Esophagus squamous epithelium (tissue), 5 donors: Measurements from ENCODE around the gene CCDC83. TPM values are rescaled to one million over a fixed set of nuclear protein-coding genes. Genes with fewer than 3 reads are reported as not detected.

Experiments
- DNase-seq: peaks from one replicate; lab custom pipeline; 2025; lab: John Stamatoyannopoulos, UW
- H3K27ac ChIP-seq, 4 donors: fragments of 200-600 bp; sonication (generic); one replicate each; pipeline ENCODE4 v1.5.1; 2016 to 2019; ENCODE audit warnings: mild to moderate bottlenecking in 1 of 4
- H3K27me3 ChIP-seq, 4 donors: fragments of 200-600 bp; sonication (generic); 1 replicate in 3 of 4; 2 replicates in 1 of 4; pipeline versions ENCODE4 v1.5.1 to v1.6.0; 2017 to 2021; ENCODE audit warnings: antibody characterized with exemption in 1 of 4
- H3K36me3 ChIP-seq, 3 donors: fragments of 200-600 bp; sonication (generic); one replicate each; pipeline ENCODE4 v1.5.1; 2016 to 2019
- H3K4me1 ChIP-seq, 3 donors: fragments of 200-600 bp; sonication (generic); one replicate each; pipeline ENCODE4 v1.5.1; 2017 to 2019
- H3K4me3 ChIP-seq, 4 donors: fragments of 200-600 bp; sonication (generic); 1 replicate in 3 of 4; 2 replicates in 1 of 4; pipeline ENCODE4 v1.5.1; 2016 to 2019; ENCODE audit warnings: mild to moderate bottlenecking in 2 of 4, moderate library complexity in 1 of 4
- H3K9me3 ChIP-seq, 3 donors: fragments of 200-600 bp; sonication (generic); one replicate each; pipeline ENCODE4 v1.5.1; 2016 to 2019
- POLR2A ChIP-seq, 4 donors: fragments of 450-650 bp; IDR thresholded peaks; one replicate each; pipeline ENCODE4 v1.6.1; 2017; ENCODE audit warnings: antibody characterized with exemption in 4 of 4, mild to moderate bottlenecking in 4 of 4, moderate library complexity in 3 of 4
- WGBS, 2 donors: methylation state at CpG; one replicate each; pipeline ENCODE4 v1.1.5; 2018; 5-methylcytosine and 5-hydroxymethylcytosine counted together
- intact Hi-C: fragments of 100-400 bp; cut with DNase I; formaldehyde crosslinking; loops from one replicate; pipeline ENCODE4 v1.15.0; 2022
- total RNA-seq, 4 donors: library from RNA; depleted of rRNA; stranded (reverse); fragments of >200 nt; gene quantifications; one replicate each; pipeline ENCODE4 v1.1.0, GENCODE V29; 2016
- TF ChIP-seq, protein P1 (sequence below), 6 experiments: fragments of 450-650 bp in 4 of 6; fragments of 200-600 bp in 2 of 6; sonication (generic) in 2 of 6; IDR thresholded peaks; one replicate each; pipeline ENCODE4 v1.5.1; 2016 to 2019; ENCODE audit warnings: antibody characterized with exemption in 6 of 6, mild to moderate bottlenecking in 4 of 6, moderate library complexity in 4 of 6
- donor health status: DM: yes; HTN: yes; CAD: no.

Gene CCDC83
- total RNA-seq, 4 donors from 2014 or later = not detected

- Histone ChIP-seq H3K9me3 (no peaks in the 10 kb centered on the region), H3K4me3 (no peak overlapping the region), H3K4me1 (no peaks in the 10 kb centered on the region), H3K27me3 (no peaks in the 10 kb centered on the region), H3K27ac (no peak overlapping the region), H3K36me3 (no peaks in the 10 kb centered on the region)
- TF ChIP-seq, protein P1, sequence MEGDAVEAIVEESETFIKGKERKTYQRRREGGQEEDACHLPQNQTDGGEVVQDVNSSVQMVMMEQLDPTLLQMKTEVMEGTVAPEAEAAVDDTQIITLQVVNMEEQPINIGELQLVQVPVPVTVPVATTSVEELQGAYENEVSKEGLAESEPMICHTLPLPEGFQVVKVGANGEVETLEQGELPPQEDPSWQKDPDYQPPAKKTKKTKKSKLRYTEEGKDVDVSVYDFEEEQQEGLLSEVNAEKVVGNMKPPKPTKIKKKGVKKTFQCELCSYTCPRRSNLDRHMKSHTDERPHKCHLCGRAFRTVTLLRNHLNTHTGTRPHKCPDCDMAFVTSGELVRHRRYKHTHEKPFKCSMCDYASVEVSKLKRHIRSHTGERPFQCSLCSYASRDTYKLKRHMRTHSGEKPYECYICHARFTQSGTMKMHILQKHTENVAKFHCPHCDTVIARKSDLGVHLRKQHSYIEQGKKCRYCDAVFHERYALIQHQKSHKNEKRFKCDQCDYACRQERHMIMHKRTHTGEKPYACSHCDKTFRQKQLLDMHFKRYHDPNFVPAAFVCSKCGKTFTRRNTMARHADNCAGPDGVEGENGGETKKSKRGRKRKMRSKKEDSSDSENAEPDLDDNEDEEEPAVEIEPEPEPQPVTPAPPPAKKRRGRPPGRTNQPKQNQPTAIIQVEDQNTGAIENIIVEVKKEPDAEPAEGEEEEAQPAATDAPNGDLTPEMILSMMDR (IDR thresholded peaks at IDR 0.05) = no peak
- no peak for TF ChIP-seq POLR2A (IDR thresholded peaks at IDR 0.05)
- 60 to 71% methylated on average over 2 of the region's 2 CpGs for WGBS, 2 donors
- intact Hi-C loops = no loop called here
- no peak for DNase-seq
Observed at GRCh38 chr11:85912414-85912813, 57.2 kb downstream of the CCDC83 start.

DNA sequence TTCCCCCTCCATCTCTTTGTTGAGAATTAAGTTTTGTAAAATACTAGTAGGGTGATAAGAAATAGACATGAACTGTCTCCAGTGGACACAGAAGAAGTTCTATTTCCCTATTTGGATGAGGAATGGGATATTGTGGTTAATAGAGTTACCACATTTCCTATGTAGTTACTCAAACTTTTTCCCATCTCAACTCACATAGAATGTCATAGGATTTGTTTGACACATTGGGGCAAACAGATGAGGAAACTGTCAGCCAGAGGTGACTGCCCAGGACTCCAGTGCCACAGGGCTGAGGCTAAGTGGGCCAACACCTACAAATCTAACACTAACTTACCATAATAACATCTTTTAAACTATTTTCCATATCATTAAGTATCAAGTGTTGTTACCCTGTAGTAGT, 58.3 kb downstream of the CCDC83 start:
- intact Hi-C loops = no loop called here
- no peak overlapping the region for H3K4me3 ChIP-seq
- no peaks in the 10 kb centered on the region for H3K4me1 ChIP-seq
- no peaks in the 10 kb centered on the region for H3K9me3 ChIP-seq
- no peaks in the 10 kb centered on the region for H3K27me3 ChIP-seq
- no peak for DNase-seq
- TF ChIP-seq POLR2A (IDR thresholded peaks at IDR 0.05) = no peak
- TF ChIP-seq, protein P1 (IDR thresholded peaks at IDR 0.05) = no peak
- no peak overlapping the region for H3K27ac ChIP-seq
- no peaks in the 10 kb centered on the region for H3K36me3 ChIP-seq

- H3K27ac ChIP-seq = no peak overlapping the region
- H3K36me3 ChIP-seq = no peaks in the 10 kb centered on the region
- H3K9me3 ChIP-seq = no peaks in the 10 kb centered on the region
- intact Hi-C loops = no loop called here
- no peak for DNase-seq
- no peak overlapping the region for H3K4me3 ChIP-seq
- H3K27me3 ChIP-seq = no peaks in the 10 kb centered on the region
- 89 to 94% methylated on average over 5 to 6 of the region's 6 CpGs for WGBS, 2 donors
- TF ChIP-seq POLR2A (IDR thresholded peaks at IDR 0.05) = no peak
- TF ChIP-seq, protein P1 (IDR thresholded peaks at IDR 0.05) = no peak
- no peaks in the 10 kb centered on the region for H3K4me1 ChIP-seq
Observed at GRCh38 chr11:85914425-85914824, 59.2 kb downstream of the CCDC83 start.

GRCh38 chr11:85918910-85919794, 64.0 kb downstream of the CCDC83 start:
- H3K4me1 ChIP-seq = no peaks in the 10 kb centered on the region
- H3K4me3 ChIP-seq = no peak overlapping the region
- 56 to 59% methylated on average over 4 of the region's 4 CpGs for WGBS, 2 donors
- intact Hi-C loops = no loop called here
- no peaks in the 10 kb centered on the region for H3K9me3 ChIP-seq
- H3K27ac ChIP-seq = no peak overlapping the region
- DNase-seq = no peak
- peaks cover 0 to 3% (median 0%) of the 10 kb centered on the region in 4 donors for H3K27me3 ChIP-seq
- H3K36me3 ChIP-seq = no peaks in the 10 kb centered on the region
- TF ChIP-seq POLR2A (IDR thresholded peaks at IDR 0.05) = no peak
- TF ChIP-seq, protein P1 (IDR thresholded peaks at IDR 0.05) = no peak

GRCh38 chr11:85922367-85922766, 67.2 kb downstream of the CCDC83 start:
- 54% methylated on average over 1 of the region's 1 CpG; no CpG with 5 or more reads in 1 of the 2 donors for WGBS, 2 donors
- Histone ChIP-seq H3K4me1 (no peaks in the 10 kb centered on the region), H3K27ac (no peak overlapping the region), H3K36me3 (no peaks in the 10 kb centered on the region), H3K4me3 (no peak overlapping the region), H3K9me3 (no peaks in the 10 kb centered on the region), H3K27me3 (peaks cover 0 to 15% (median 0%) of the 10 kb centered on the region in 4 donors)
- TF ChIP-seq, protein P1 (IDR thresholded peaks at IDR 0.05) = no peak
- TF ChIP-seq POLR2A (IDR thresholded peaks at IDR 0.05) = no peak
- intact Hi-C loops = no loop called here
- no peak for DNase-seq
